Kidney (tissue), 14 donors: ENCODE measurements around the gene ADAMTS12. TPM values are rescaled to one million over a fixed set of nuclear protein-coding genes. Genes with fewer than 3 reads are reported as not detected.

Experiments
- DNase-seq, 5 donors: peaks; one replicate each; pipeline ENCODE4 v3.0.0-alpha.2; 2013 to 2020
- FAIRE-seq: peaks from 2 replicates; lab custom pipeline; 2012; peaks lifted over from hg19 to GRCh38; lab: Jason Lieb, UNC
- H3K27ac ChIP-seq, 2 donors: one replicate each; pipeline ENCODE4 v1.7.0; 2013; ENCODE audit warnings: low read depth in 2 of 2, low read length in 2 of 2, inconsistent platforms in 1 of 2
- H3K27me3 ChIP-seq: one replicate; pipeline ENCODE4 v1.7.1; 2013; ENCODE audit warnings: low read length, inconsistent platforms; ENCODE audit not compliant: control insufficient read depth, insufficient read depth
- H3K36me3 ChIP-seq, 3 donors: one replicate each; pipeline versions ENCODE4 v1.7.0 to v1.7.1; 2013; ENCODE audit warnings: low read length in 3 of 3, control low read depth in 1 of 3, inconsistent platforms in 1 of 3; ENCODE audit not compliant: insufficient read depth in 3 of 3, control insufficient read depth in 2 of 3
- H3K4me1 ChIP-seq, 3 donors: one replicate each; pipeline versions ENCODE4 v1.7.0 to v1.7.1; 2013; ENCODE audit warnings: low read length in 3 of 3, inconsistent platforms in 1 of 3, low read depth in 1 of 3; ENCODE audit not compliant: control insufficient read depth in 2 of 3, insufficient read depth in 2 of 3
- H3K4me3 ChIP-seq, 3 donors: one replicate each; pipeline versions ENCODE4 v1.7.0 to v1.8.1; 2013; ENCODE audit warnings: low read length in 3 of 3, control low read depth in 1 of 3, inconsistent platforms in 1 of 3
- H3K9ac ChIP-seq, 3 donors: one replicate each; pipeline versions ENCODE4 v1.7.0 to v1.7.1; 2013; ENCODE audit warnings: low read length in 3 of 3, control low read depth in 1 of 3, inconsistent platforms in 1 of 3
- H3K9me3 ChIP-seq, 3 donors: one replicate each; pipeline versions ENCODE4 v1.7.0 to v1.7.1; 2013; ENCODE audit warnings: low read length in 3 of 3, control low read depth in 1 of 3, inconsistent platforms in 1 of 3; ENCODE audit not compliant: control insufficient read depth in 2 of 3, insufficient read depth in 1 of 3
- intact Hi-C: fragments of 100-400 bp; cut with DNase I; formaldehyde crosslinking; loops from one replicate; pipeline ENCODE4 v1.11.1; 2022
- polyA plus RNA-seq: library from polyadenylated mRNA; stranded (reverse); fragments of 350-450 nt; fragmentation: Illumina TruSeq; extraction: RNeasy Lipid Tissue Mini Kit (QIAGEN cat#74804); gene quantifications from one replicate; pipeline ENCODE4 v1.2.3, GENCODE V29; 2014; ENCODE audit warnings: low read depth, low replicate concordance; ENCODE audit not compliant: insufficient read depth
- total RNA-seq: library from RNA; stranded (reverse); fragmentation: NEBNext Ultra II Directional; extraction: Animal tissue kit (Norgen Biotek cat#: 25700); gene quantifications from one replicate; pipeline ENCODE4 v1.2.1, GENCODE V29; 2021
- TF ChIP-seq, protein P1 (sequence below): IDR thresholded peaks from 3 replicates; pipeline ENCODE4 v1.5.1; 2012; ENCODE audit warnings: mild to moderate bottlenecking, moderate library complexity, borderline replicate concordance; ENCODE audit not compliant: insufficient read depth; ENCODE audit errors: extremely low read depth
- donor health status: control.
- donor health status: control.
- donor health status: control.
- donor health status: control.
- donor health status: control.
- donor health status: DM: yes; HTN: yes; CAD: no.
- donor health status: Normal renal cell carcinoma (clear cell type).

ADAMTS12 gene
- total and polyA plus RNA-seq, 2 donors from 2014 or later, result 0.75 to 2.0 TPM

DNA sequence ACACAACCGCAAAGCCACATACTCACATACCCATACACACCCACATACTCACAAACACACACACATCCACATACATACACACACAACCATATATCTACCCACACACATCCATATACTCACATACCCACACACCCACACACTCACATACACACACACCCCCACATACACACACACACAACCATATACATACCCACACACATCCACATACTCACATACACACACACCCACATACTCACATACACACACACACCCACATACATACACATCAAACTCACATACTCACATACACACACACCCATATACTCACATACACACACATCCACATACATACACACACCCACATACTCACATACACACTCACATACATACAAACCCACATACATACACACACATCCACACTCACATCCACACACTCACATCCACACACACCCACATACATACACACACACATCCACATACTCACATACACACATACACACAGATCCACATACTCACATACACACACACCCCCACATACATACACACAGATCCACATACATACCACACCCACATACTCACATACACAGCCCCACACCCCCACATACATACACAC is 220.0 kb downstream of the ADAMTS12 start:
- H3K4me1 ChIP-seq, result peaks cover 0 to 15% (median 0%) of the 10 kb centered on the region in 3 donors
- no peaks in the 10 kb centered on the region for H3K9me3 ChIP-seq
- no peak overlapping the region for H3K27ac ChIP-seq
- H3K4me3 ChIP-seq, result no peak overlapping the region
- H3K9ac ChIP-seq, result no peak overlapping the region
- peaks cover 0 to 2% (median 0%) of the 10 kb centered on the region in 3 donors for H3K36me3 ChIP-seq
- DNase-seq (no peak), FAIRE-seq (no peak)
- intact Hi-C loops, result no loop called here
- H3K27me3 ChIP-seq, result no peaks in the 10 kb centered on the region
- TF ChIP-seq, protein P1, sequence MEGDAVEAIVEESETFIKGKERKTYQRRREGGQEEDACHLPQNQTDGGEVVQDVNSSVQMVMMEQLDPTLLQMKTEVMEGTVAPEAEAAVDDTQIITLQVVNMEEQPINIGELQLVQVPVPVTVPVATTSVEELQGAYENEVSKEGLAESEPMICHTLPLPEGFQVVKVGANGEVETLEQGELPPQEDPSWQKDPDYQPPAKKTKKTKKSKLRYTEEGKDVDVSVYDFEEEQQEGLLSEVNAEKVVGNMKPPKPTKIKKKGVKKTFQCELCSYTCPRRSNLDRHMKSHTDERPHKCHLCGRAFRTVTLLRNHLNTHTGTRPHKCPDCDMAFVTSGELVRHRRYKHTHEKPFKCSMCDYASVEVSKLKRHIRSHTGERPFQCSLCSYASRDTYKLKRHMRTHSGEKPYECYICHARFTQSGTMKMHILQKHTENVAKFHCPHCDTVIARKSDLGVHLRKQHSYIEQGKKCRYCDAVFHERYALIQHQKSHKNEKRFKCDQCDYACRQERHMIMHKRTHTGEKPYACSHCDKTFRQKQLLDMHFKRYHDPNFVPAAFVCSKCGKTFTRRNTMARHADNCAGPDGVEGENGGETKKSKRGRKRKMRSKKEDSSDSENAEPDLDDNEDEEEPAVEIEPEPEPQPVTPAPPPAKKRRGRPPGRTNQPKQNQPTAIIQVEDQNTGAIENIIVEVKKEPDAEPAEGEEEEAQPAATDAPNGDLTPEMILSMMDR, result no peak

DNA sequence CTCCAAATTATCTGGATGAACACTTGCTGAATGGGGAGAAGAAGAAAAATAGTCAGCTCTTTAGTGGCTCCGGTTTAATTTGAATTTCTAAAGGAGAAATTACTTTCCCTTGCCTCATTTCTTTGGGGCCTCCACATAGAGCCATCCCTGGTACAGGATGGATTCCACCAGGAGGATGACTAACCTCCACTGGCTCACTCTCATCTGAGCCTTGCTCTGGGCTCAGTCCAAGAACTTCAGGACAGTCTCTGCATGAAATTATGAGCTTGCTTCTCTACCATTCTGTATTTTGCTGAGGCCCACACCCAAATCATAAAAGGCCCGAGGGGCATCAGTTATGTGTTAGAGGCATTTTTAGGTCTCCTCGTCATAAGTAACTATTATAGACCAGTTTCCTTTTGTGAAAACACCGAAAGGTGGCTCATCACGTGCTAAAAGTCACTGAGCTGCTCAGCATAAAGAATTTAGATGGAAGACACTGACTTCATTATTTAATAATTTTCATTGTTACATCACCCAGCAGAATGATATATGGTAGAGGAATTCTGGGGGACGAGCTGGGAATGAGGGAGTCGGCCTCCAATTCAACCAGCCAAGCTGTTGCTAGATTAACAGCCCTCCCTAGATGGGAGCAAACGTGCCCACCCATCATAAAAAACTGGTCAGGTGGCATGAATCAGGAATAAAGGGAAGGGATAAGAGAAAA is 228.9 kb downstream of the ADAMTS12 start:
- H3K4me3 ChIP-seq, result no peak overlapping the region
- DNase-seq (no peak), FAIRE-seq (no peak)

DNA sequence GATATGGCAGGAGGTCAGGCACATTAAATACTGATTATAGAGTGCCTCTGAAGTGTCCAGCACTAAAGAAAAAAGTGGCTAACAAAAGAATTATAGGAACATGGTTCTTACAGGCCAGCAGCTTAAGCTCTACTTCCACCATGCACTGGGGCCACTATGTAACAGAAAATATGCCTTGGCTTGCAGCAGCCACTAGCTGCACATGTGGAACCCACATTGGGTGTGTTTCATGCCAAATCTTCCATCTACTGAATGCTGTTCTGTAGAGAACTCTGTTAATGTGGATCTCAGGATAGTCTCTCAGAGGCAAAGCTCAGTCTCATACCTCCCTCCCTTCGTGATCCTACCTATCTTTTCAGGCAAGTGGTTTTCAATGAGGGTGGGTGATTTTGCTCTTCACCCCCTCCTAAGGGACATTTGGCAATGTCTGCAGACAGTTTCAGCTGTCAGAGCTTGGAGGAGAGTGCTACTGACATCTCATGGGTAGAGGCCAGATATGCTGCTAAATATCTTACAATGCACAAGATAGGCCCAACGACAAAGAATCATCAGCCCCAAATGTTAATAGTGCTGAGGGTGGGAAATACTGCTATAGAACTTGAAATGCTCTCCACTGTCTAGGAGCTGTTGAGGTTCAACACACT is 232.1 kb downstream of the ADAMTS12 start:
- Histone ChIP-seq H3K4me3 (no peak overlapping the region), H3K27ac (no peak overlapping the region), H3K4me1 (no peaks in the 10 kb centered on the region), H3K27me3 (no peaks in the 10 kb centered on the region), H3K9ac (no peak overlapping the region), H3K36me3 (no peaks in the 10 kb centered on the region), H3K9me3 (no peaks in the 10 kb centered on the region)
- DNase-seq (no peak), FAIRE-seq (no peak)
- intact Hi-C loops, result no loop called here
- TF ChIP-seq, protein P1, result no peak

More for the DNA sequence above, 228.9 kb downstream of the ADAMTS12 start:
- TF ChIP-seq, protein P1, result no peak
- H3K27me3 ChIP-seq, result no peaks in the 10 kb centered on the region
- no peaks in the 10 kb centered on the region for H3K9me3 ChIP-seq
- no peaks in the 10 kb centered on the region for H3K36me3 ChIP-seq
- H3K27ac ChIP-seq, result no peak overlapping the region
- intact Hi-C loops, result no loop called here
- H3K9ac ChIP-seq, result no peak overlapping the region
- H3K4me1 ChIP-seq, result no peaks in the 10 kb centered on the region
